Fibroblast of mammary gland (primary cell): ENCODE measurements around the gene CLIC4.
"Not testable (repeated sequence)": the region's sequence is repeated elsewhere in the genome, so short reads cannot be mapped to it uniquely, and the experiment has no call there.

Experiments
- DNase-seq: peaks from one replicate; pipeline ENCODE4 v3.0.0-alpha.2; 2010; ENCODE audit warnings: low read depth
- H3K4me3 ChIP-seq: 2 replicates; pipeline ENCODE4 v1.5.1; 2011; ENCODE audit warnings: low read depth, mild to moderate bottlenecking, low read length, moderate library complexity; ENCODE audit not compliant: control insufficient read depth
- CTCF ChIP-seq: conservative IDR thresholded peaks from 2 replicates; pipeline ENCODE4 v1.5.1; 2011; ENCODE audit warnings: low read depth, low read length, inconsistent platforms; ENCODE audit not compliant: control insufficient read depth, insufficient read depth

CLIC4 gene

GRCh38 chr1:24749886-24750285 is 4.6 kb downstream of the CLIC4 start:
- no peak for TF ChIP-seq CTCF
- no peak for DNase-seq
- no peak overlapping the region for H3K4me3 ChIP-seq

- no peak for TF ChIP-seq CTCF
- H3K4me3 ChIP-seq = no peak overlapping the region
- no peak for DNase-seq
Measured at GRCh38 chr1:24751833-24752232, 6.6 kb downstream of the CLIC4 start.

GRCh38 chr1:24752305-24752704 is 7.1 kb downstream of the CLIC4 start:
- H3K4me3 ChIP-seq = no peak overlapping the region
- DNase-seq = no peak
- no peak for TF ChIP-seq CTCF

- DNase-seq = peak; percentile 63
- no peak for TF ChIP-seq CTCF
- no peak overlapping the region for H3K4me3 ChIP-seq
Measured at GRCh38 chr1:24754229-24754628, 9.0 kb downstream of the CLIC4 start.

- not testable (repeated sequence) for DNase-seq, H3K4me3 ChIP-seq
Measured at GRCh38 chr1:24755323-24755722, 10.1 kb downstream of the CLIC4 start.

- TF ChIP-seq CTCF = no peak
- DNase-seq = no peak
- H3K4me3 ChIP-seq = no peak overlapping the region
Measured at GRCh38 chr1:24756395-24756794, 11.1 kb downstream of the CLIC4 start.

- no peak overlapping the region for H3K4me3 ChIP-seq
- no peak for DNase-seq
- no peak for TF ChIP-seq CTCF
Measured at GRCh38 chr1:24759492-24759891, 14.2 kb downstream of the CLIC4 start.
